ENCODE results near the gene TBC1D22A.

The TBC1D22A gene

DNA sequence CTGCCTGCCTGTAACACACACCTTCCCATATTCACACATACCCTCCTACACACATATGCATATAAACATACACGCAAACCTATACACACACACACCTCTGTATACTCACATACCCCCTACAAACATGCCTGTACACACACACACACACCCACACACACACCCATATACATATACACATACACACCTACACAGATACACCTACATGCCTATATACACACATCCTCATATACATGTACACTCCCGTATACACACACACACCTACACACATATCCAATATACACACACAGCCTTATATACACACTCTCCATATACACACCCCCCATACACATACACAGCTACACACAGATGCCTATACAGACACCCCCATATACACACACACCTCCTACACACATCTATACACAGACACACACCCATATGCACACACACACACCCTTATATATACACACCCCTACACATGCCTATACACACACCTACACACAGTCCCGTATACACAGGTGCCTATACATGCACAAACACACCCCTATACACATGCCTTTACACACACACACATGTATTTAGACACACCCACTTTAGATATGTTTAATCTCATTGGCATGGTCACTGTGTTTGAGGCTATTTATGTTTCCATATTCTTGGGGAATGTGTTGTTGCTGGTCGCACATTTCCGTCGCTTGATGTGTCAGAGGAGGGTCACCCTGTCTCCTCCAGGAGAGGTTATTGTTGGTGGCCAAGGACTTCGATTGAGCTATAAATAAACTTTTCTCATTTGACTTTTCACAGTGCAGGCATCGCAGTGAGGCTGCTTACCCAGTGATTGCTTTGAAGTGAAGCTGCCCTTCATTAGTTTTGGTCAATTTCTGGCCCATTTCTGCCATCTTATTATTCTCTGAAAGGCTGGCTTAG is 243.3 kb downstream of the TBC1D22A start:
- DNase-seq = no peak

DNA sequence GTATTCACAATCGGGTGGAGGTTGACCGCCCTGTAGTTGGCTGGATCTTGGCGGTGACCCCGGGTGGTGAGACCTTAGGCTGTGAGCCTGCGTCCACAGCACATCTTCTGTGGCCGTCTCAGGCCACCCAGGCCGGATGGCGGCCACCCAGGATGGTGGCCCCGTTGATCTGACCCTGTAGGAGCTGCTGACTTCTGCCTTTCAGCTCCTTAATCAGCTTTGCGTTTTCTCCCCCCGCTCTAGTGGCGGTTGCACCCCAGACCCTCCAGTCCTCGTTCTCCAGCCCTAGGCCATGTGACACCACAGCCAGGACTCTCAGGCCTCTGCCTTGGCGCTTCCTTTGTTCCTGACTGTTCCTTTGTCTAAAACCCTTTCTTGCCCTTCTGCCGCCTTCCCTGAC is 244.0 kb downstream of the TBC1D22A start:
- no peak for DNase-seq

DNA sequence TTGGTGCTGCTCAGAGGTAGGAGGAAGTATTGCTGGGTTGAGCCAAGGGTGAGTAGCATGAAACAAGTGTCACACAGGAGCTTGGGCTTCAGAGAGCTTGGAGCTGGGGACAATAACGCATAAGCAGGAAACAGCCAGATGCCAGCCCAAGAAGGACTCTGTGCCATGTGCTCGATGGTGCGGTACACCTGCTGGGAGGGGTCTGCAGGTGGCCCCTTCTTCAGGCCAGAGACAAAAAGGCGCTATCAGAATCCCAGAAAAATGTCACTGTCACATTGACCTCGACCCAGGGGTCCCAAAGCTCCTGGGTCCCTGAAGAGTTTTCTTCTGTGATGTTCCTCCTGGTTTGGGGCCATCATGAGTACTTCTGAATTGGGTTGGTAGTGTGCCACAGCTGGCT is 244.4 kb downstream of the TBC1D22A start:
- DNase-seq = no peak

DNA sequence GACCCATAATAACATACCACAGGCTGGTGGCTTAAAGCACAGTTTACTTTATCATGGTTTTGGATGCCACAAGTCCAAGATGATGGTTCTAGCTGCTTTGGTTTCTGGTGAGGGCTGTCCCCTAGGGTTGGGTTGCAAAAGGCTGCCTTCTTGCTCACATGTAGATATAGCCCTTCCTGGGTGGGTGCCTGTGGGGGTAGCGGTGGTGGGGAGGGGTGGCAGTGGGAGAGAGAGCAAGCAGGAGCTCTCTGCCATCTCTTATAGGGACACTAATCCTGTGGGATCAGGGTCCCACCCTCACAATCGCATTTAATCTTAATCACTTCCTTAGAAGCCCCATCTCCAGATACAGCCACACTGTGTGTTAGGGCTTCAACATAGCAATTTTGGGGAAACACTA is 245.0 kb downstream of the TBC1D22A start:
- DNase-seq = no peak

DNA sequence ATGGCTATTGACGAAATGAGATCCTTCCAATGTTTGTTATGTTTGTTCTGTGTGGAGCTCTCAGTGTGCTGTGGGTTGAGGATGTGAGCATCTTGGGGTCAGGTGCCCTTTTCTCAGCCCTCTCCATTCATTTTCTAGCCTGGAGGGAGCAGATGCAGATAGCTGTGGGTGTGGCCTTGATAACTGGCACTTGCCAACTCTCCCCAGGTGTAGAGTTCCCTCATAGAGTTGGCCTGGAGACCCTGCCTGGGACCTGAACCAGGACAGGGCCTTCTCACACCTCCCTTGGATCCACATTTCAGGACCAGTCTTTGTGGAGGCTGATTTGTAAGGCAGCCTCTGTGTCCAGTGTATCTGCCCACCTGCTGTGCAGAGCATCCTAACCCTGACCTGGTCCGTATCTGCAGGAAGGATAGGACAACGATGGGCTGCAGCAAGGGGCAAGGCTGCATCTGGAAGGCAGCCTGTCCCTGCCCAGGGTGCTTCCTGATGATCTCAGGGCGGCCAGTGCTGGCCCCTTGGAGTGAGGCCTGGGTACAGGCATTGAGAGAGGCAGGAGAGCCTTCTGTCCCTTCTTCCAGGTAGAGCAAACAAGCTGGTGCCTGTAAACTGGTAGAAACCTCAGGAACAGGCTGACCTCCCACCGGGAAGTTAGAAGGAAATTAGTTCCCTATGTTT is 245.9 kb downstream of the TBC1D22A start:
- DNase-seq = no peak

DNA sequence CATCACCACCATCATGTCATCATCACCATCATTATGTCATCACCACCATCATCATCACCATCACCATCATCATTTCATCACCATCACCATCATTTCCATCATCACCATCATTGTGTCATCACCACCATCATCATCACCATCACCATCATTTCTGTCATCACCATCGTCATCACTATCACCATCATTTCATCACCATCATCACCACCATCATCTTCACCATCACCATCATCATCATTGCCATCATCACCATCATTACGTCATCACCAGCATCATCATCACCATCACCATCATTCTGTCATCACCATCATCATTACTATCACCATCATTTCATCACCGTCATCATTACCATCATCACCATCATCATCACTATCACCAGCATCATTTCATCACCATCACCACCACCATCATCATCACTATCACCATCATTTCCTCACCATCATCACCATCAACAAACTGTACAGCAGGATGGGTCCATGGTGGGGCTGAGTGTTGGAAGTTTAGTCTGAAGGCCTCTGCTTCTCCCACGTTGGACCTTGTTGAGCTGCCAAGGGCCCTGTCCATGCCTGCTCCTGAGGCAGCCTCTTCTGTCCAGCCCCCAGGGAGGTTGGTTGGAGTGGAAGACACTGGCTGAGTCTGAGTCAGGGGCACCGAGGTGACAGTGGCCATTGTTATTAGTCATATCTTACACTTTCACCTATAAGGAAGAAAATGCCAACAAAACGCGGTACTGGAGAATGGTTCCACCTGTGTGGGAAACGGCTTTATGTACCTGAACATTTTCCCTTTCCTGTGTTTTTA is 247.1 kb downstream of the TBC1D22A start:
- DNase-seq = no peak

DNA sequence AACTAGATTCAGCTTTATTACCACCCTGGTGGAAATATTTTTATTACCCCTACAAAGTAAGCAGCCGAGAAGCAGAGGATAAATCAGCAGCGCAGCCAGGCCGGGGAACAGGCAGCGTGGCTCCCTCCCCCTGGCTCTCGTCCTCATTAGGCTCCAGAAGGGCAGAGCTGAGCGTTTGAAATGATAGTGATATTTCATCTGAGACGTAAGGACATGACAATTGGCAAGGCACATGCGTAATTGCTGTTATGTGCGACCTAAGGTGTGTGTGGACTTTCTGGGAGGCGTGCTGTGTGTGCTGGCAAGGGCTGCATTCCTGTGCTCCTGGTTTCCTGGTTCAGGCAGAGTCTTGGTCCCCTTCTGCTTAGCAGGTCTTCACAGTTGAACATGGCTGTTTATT is 247.8 kb downstream of the TBC1D22A start:
- no peak for DNase-seq

DNA sequence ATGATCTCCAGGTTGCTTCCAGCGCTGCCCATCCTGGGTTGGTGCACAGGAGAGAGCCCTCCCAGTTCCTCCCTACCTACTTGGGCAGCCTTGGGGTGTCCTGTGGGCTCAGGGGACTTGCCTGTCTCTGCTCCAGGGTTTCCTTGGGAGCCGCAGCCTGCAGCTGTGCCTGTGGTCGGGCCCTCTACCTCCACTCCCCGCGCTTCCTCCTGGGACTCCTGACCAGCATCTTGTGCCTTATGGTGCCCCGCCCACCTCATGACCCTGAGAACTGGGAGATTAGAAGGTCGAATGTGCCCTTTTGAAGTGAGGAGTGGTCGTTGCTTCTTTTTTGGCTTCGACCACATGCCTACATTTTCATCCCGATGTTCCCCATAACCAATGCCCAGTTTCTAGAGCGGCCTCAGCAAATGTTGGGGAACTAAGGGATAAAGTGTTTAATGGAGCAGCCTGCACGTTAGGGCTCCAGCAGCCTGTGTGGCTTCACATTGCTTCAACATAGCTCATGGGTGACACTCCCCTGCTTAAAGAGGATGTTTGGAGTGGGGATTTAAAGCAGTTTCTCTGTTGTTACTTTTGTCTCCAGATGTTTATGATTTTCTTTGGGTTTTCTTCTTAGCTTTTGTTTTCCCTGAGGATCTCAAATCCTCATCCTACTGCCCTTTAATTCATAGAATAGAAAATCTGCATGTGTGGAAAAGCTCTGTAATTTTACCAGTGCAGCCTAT is 248.8 kb downstream of the TBC1D22A start:
- no peak for DNase-seq

DNA sequence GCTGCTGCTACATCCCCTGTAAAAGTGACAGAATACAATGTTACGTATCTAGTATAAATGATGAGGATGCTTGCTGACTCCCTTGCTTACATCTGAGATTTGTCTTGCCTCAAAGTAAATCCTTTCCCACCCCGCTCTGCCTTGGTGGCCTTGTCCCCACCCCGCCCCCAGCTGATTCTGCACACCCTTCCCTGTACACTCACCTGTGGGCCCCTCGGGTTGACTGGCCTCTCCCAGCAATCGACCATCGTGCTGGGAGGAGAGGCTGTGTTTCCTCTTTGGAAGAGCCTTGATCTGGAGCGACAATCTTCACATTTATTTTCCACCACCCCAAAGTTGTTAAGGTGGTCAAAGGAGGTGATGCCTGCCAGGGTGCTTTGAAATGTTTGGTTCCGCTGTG is 249.4 kb downstream of the TBC1D22A start:
- DNase-seq = no peak

DNA sequence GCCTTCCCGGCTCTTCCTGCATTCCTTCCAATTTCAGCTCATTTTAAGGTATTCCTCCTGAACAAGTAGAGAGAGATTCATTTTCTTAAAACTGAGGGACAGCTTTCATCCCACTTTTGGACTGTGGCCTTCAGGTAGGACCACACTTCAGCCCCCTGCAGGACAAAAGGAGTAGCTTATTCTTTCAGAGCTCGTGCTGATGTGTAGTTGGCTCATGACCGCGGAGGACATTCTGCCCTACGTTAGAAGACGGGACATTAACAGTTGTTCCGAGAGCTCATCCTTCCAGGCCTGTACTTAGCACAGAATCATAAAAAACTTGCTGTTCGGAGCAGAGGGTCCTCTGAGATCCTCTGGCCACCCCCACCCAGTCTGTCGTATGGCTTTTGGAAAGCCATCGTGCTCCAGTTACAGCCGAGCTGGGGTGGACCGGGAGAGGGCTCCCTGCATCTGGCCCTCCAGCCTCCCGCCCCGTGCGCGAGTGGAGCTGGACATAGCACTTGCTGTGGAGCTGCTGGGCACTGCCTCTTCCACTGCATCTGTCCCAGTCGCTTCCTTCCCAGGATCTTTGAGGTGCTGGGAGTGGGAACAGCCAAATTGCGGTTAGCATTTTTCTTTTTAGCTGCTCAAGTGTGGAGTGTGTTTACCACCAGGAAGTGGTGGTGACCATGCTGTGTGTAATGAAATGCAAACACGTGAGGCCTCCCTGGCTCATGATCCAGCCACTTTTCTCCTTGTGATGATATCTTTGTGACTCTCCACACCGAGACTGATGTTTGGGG is 250.3 kb downstream of the TBC1D22A start:
- no peak for DNase-seq

DNA sequence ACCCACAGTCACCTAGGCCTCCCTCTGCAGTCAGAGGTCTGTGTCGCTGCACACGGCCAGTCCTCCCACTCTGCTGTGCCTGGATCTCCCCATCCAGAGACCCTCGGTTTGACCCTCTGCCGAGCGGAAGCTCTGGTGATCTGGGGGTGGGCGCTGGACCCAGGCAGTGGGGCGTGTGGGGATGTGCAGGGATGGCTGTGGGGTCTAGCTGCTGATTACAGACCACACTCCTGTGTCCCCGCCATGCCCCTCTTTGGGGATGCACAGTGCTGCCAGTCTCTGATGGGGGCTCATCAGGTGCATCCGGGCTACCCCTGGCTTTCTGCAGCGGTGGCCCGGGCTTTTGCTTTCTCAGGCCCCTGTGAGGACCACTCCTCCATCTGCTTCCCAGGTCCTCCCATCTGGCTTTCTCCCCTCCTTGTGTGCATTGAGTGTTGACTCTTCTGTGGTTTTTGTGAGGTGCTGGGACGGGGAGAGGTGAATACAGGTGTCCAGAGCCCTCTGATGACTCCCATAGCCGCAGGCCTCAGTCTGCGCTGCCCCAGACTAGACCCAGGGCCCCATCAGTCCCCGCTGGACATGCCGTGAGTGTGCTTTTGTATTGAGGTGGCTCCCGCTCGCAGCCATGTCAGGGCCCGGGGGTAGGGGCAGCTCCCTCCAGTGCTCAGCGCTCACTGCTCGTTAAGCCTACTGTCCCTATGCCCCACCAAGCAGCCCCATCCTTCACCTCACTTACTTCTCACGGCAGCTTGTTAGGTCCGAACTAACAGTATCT is 251.6 kb downstream of the TBC1D22A start:
- no peak for DNase-seq

DNA sequence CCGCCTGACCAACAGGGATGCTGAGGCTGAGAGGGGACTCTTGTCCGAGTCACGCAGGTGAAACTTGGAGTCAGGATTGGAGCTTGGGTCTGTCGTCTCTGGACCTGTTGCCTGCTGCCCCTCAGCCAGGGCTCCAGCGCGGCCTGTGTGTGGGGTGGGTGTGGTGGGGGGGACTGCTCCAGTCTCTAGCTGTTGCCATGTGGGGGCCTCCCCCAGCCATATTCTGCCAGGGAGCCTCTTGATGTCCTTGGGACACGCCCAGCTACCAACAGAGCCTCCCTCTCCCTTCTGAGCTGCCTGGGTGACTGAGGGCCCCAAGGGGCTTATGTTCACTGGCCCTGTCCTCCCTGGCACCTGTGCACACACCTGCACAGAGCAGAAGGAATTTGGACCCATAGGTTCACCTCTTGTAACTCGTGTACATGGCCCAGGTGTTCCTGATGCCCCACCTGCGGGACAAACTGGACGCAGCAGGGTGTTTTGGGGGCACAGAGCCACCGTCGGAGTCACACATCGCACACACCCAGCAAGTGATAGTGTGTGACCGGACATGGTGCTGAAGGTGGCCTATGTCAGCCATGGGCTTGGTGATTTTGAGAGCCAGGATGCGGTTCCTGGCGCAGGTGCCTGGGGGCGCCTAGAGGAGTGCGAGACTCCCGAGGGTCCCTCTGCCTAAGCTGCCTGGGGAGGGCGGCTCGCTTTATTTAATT is 252.3 kb downstream of the TBC1D22A start:
- no peak for DNase-seq

DNA sequence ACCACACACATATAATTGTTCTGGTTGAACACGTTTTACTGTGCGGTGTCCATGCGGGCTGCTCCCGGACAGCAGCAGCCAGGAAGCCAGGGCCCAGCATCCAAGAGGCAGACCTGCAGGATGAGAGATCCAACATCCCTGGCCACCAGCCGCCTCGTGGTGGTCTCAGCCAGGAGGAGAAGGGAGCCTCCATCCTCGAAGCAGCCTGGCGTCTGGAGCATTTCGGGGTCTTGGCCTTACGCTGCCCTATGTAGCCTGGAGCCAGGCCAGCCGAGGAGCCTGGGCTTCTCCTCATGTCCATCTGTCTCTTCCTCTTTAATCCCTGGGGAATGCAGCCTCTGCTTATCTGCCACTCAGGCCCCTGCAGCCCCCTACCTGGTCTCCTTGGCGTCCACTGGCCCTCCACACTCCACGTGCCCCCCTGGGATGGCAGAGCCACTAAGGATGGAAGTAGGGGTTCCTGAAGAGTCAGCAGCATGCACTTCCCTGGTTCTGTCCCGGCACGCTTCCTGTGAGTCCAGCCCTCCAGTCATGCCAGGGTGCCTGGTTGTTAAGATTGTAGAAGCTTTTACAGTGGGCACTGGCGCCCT is 253.2 kb downstream of the TBC1D22A start:
- DNase-seq = no peak

DNA sequence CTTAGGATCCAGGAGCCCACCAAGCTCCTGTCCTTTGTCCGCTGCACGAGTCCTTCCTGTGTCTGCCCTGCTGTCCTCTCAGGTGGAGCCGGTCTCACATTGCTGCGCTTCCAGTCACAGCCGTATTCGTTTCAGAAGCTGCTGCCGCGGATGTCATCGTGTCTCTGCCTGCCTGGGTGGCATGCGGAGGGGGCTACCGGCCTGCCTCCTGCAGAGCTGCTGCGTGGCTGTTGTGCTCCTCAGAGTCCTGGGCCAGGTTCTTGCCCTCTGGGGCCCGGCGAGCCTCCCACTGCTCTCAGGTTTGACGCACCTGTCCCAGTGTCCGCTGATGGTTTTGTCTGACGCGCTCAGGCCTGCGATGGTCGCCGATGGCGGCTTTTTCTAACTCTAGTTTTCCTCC is 254.2 kb downstream of the TBC1D22A start:
- no peak for DNase-seq

DNA sequence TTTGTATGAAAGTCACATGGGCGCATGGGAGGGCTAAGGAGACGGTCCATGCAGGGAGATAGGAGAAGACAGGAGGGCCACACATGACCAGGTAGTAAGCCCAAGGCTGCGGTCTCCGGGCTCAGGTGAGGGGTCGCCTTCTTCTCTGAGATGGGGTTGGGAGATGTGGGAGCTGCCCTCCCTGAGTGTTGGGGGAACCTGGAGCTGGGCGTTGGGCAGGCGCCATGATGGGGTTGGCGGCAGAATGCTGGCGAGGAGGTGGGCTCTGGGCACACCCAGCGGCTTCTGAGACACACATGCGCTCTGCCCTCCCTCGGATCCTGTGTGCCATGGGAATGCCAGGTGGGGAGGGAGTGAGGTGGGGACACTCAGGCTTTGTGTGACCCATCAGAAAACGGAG is 254.8 kb downstream of the TBC1D22A start:
- no peak for DNase-seq

DNA sequence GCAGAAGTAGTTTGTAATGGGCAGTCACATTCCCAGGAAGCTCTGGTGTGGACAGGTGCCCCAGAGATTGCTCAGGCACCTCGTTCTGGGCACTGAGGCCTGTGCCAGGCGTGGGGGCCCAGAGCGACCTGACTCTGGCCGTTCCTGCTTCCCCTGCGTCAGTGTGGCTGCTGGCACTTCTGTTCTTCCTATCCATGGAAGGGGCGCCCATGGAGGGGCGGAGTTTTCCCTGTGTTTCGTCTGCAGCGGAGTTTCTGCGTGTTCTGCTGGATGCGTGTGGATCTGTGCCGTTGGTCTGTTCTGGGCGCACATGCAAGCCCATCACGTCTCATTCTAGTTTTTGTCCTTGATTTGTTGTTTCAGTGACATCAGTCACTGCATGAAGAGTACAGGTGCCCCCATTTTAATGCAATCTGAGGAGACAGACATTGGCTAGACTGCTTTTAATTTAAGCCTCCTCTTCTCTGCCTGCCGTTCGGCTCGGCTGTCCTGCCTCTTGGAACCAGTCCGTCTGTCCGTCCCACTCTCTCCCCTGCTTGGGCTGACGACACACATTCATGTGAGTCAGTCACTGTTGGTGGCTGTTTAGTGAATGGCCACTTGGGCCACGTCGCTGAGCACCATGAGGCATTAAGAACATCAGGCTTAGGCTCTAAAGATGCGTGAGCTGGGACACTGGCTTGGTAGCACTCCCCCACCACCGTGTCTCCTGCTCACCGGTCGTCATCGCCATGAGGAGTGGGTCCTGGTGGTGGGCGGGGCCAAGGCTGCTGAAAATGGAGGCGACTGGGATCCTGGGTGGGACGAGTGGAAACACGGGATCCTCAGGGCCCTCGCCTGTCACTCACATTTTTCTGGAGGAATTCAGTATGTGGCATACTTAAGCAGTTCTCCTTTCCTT is 255.8 kb downstream of the TBC1D22A start:
- no peak for DNase-seq

DNA sequence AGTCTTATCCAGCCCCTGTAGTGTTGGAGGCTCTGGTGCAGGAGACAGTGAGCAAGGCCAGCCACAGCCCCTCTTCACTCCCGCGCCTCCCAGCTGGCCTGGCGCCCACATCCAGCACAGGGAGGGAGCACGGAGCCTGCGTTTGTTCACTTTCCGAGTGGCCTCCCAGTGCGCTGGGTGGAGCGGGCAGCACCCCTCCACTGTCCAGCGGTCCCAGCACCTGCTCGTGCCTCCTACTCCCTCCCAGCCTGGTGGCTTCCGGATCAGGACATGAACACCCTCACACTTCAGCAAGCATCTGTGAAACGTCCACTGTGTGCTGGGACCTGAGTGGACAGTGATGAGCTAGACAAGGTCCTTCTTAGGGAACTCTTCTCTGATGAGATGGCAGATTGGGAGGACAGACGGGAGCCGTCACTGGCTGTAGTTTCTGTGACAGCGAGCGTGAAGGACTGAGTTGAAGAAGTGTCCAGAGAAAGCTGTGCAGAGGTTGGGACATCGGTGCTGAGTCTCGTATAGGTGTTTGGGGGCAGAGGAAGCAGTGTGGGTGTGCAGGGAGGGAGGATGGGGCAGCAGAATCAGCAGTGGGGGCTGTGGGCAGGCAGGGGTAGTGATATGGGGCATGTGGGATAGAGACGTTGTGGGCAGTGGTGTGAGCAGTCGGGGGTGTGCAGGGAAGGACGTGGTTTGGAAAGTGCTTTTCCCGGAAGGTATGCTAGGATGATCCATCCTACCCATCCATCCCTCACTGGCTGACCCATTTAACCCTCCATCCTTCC is 256.8 kb downstream of the TBC1D22A start:
- no peak for DNase-seq

DNA sequence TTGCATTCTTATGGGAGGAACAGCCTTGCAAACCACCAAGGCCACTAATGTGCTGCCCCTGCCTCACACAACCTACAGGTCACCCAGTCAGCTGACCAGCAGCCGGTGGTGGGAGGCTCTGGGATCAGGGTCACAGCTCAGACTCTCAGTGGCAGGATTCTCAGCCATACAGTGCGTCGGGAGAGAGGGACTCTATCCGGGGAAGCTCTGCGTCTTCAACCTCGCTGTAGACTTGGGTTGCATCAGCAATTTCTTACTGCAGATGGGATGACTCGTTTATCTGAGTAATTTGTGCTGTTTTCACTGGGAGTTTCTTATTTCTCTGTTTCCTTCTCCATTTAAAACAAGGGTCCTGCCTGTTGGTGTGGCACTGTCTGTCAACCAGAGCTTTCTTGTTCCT is 257.7 kb downstream of the TBC1D22A start:
- no peak for DNase-seq

Data from CD4-positive, alpha-beta T cell treated with Interleukin-21 for 1 hour (primary cell).